OCI-LY3 (cell line): Measurements from ENCODE around the gene SLC17A9.

Experiments used
- EZH2phosphoT487 ChIP-seq: fragments of 200-600 bp; shearing (Covaris generic); IDR thresholded peaks from 2 replicates; pipeline ENCODE4 v1.6.1; 2018; ENCODE audit warnings: antibody characterized with exemption, mixed run types, low read depth
- TF ChIP-seq, protein P1 (sequence below): fragments of 200-600, 300-600 bp; sonication (generic); IDR thresholded peaks from 2 replicates; pipeline ENCODE4 v1.5.1; 2014; ENCODE audit warnings: antibody characterized with exemption, low read length, low read depth

DNA sequence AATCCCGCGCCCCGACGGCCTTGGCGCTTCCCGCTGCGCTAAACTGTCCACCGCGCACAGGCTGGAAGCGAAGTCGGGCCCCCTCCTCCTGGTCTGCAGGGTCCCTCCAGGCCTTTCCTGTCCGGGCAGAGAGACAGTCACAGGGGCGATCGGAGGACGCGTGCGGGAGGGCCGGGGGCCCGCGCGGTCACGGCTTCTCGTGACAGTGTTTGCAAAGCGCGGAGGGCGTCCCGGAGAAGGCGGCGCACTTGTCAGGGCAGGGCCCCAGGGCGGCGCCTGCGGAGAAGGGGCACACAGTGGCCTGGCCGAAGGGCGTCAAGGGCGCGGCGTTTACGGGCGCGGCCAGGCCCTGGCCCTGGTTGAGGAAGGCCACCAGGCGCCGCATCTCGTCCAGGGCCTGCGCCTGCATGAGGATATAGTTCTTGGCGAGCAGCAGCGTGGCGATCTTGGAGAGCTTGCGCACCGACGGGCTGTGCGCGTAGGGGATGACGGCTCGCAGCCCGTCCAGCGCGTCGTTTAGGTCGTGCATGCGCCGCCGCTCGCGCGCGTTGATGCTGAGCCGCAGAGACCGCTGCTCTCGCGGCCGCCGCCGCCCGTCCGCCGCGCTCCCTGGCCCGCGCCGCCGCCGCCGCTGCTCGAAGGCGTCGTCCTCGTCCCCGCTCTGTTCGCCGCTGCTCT lies 53.5 kb downstream of the SLC17A9 start:
- TF ChIP-seq, protein P1, sequence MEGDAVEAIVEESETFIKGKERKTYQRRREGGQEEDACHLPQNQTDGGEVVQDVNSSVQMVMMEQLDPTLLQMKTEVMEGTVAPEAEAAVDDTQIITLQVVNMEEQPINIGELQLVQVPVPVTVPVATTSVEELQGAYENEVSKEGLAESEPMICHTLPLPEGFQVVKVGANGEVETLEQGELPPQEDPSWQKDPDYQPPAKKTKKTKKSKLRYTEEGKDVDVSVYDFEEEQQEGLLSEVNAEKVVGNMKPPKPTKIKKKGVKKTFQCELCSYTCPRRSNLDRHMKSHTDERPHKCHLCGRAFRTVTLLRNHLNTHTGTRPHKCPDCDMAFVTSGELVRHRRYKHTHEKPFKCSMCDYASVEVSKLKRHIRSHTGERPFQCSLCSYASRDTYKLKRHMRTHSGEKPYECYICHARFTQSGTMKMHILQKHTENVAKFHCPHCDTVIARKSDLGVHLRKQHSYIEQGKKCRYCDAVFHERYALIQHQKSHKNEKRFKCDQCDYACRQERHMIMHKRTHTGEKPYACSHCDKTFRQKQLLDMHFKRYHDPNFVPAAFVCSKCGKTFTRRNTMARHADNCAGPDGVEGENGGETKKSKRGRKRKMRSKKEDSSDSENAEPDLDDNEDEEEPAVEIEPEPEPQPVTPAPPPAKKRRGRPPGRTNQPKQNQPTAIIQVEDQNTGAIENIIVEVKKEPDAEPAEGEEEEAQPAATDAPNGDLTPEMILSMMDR: no peak
- no peak for TF ChIP-seq EZH2phosphoT487
